HepG2 (cell line): ENCODE measurements around the gene SH3PXD2A. TPM values are rescaled to one million over a fixed set of nuclear protein-coding genes. Genes with fewer than 3 reads are reported as not detected.

ENCODE experiments used
- ATAC-seq: fragments of 200-7000 bp; cut with Tn5 transposase; 3 replicates; pipeline ENCODE4 v1.9.1; 2020; ENCODE audit warnings: mild to moderate bottlenecking, moderate library complexity
- BruUV-seq: library from RNA; stranded (reverse); fragments of 400-500 nt; replicated peaks from 2 replicates; lab custom pipeline; 2021; lab: Mats Ljungman, UMichigan
- CTCF ChIA-PET: fragments of 300-600 bp; formaldehyde crosslinking; extraction: SDS; loops from one replicate; lab custom pipeline; 2021; ENCODE audit warnings: low total read pairs, inconsistent platforms, low intra/inter-chr PET ratio; lab: Yijun Ruan, JAX
- POLR2A ChIA-PET: fragments of 350-600 bp; sonication (Branson Sonifier 250); formaldehyde crosslinking; loops from one replicate; lab custom pipeline; 2020; ENCODE audit warnings: antibody characterized with exemption, inconsistent platforms; lab: Yijun Ruan, JAX
- DNase-seq: peaks from one replicate; pipeline ENCODE4 v3.0.0-alpha.2; 2015; ENCODE audit warnings: low spot score
- FAIRE-seq: peaks from 3 replicates; lab custom pipeline; 2011; peaks lifted over from hg19 to GRCh38; lab: Jason Lieb, UNC
- H2AFZ ChIP-seq: one replicate; pipeline ENCODE4 v1.6.1; 2011; ENCODE audit warnings: low read length, inconsistent platforms
- H3K27ac ChIP-seq: fragments of 300-600 bp; 3 replicates; pipeline ENCODE4 v1.8.0; 2011; ENCODE audit warnings: mixed run types, mild to moderate bottlenecking, mixed read lengths, low read length, inconsistent platforms; ENCODE audit not compliant: insufficient read depth; ENCODE audit errors: extremely low read length
- H3K27me3 ChIP-seq, 2 experiments: fragments of 200-600 bp in 1 of 2; 2 replicates in 1 of 2; 3 replicates in 1 of 2; pipeline versions ENCODE4 v1.6.0 to v1.8.0; 2011; ENCODE audit warnings: low read length in 2 of 2, mild to moderate bottlenecking in 2 of 2, moderate library complexity in 2 of 2, inconsistent platforms in 1 of 2; ENCODE audit not compliant: insufficient read depth in 2 of 2, control insufficient read depth in 1 of 2
- H3K36me3 ChIP-seq, 2 experiments: fragments of 200-600 bp in 1 of 2; replicated peaks in 1 of 2; 2 replicates in 1 of 2; 3 replicates in 1 of 2; pipeline versions ENCODE4 v1.5.1 to v1.8.0; 2011; ENCODE audit warnings: low read length in 2 of 2, inconsistent platforms in 1 of 2; ENCODE audit not compliant: insufficient read depth in 2 of 2, control insufficient read depth in 1 of 2
- H3K4me1 ChIP-seq: 2 replicates; pipeline ENCODE4 v1.5.1; 2012; ENCODE audit warnings: low read length, inconsistent platforms; ENCODE audit not compliant: insufficient read depth
- H3K4me2 ChIP-seq: 2 replicates; pipeline ENCODE4 v1.6.0; 2011; ENCODE audit warnings: low read depth, low read length, inconsistent platforms
- H3K4me3 ChIP-seq, 3 experiments: fragments of 200-600 bp in 1 of 3; sonication (generic), shearing (Covaris generic) in 1 of 3; replicated peaks in 1 of 3; 2 replicates each; pipeline ENCODE4 v1.5.1; 2011 to 2016; ENCODE audit warnings: low read length in 3 of 3, inconsistent platforms in 2 of 3, low read depth in 2 of 3, mild to moderate bottlenecking in 2 of 3, control low read depth in 1 of 3, mixed read lengths in 1 of 3; ENCODE audit not compliant: insufficient read depth in 1 of 3
- H3K79me2 ChIP-seq: one replicate; pipeline ENCODE4 v1.6.1; 2011; ENCODE audit warnings: low read length, inconsistent platforms; ENCODE audit not compliant: insufficient read depth
- H3K9ac ChIP-seq: 2 replicates; pipeline ENCODE4 v1.6.0; 2011; ENCODE audit warnings: mild to moderate bottlenecking, low read depth, low read length, inconsistent platforms; ENCODE audit not compliant: insufficient read depth
- H3K9me3 ChIP-seq: 2 replicates; pipeline ENCODE4 v1.5.1; 2012; ENCODE audit warnings: mild to moderate bottlenecking, low read length
- H4K20me1 ChIP-seq: 2 replicates; pipeline ENCODE4 v1.6.0; 2011; ENCODE audit warnings: inconsistent platforms, mild to moderate bottlenecking, low read length, moderate library complexity; ENCODE audit not compliant: insufficient read depth
- IKZF4 ChIP-seq: sonication (generic); formaldehyde crosslinking; IDR thresholded peaks from 2 replicates; pipeline ENCODE4 v1.5.1; 2020; ENCODE audit warnings: borderline replicate concordance, mild to moderate bottlenecking, low read depth, missing genetic modification reagents; ENCODE audit errors: not compliant biosample characterization
- KAT2B ChIP-seq: fragments of 150-350 bp; IDR thresholded peaks from 2 replicates; pipeline ENCODE4 v1.6.1; 2014; ENCODE audit warnings: low read depth, low read length, borderline replicate concordance
- MAZ ChIP-seq, 2 experiments: sonication (generic) in 1 of 2; formaldehyde crosslinking in 1 of 2; IDR thresholded peaks; 2 replicates each; pipeline versions ENCODE4 v1.5.0 to v1.6.1; 2012 to 2020; ENCODE audit warnings: low read depth in 2 of 2, mild to moderate bottlenecking in 2 of 2, borderline replicate concordance in 1 of 2, improper control_type of control experiment in 1 of 2, low read length in 1 of 2, missing genetic modification reagents in 1 of 2, moderate library complexity in 1 of 2
- NFE2L2 ChIP-seq: fragments of 150-350 bp; IDR thresholded peaks from 2 replicates; pipeline ENCODE4 v1.6.1; 2014; ENCODE audit warnings: low read length
- NR1H2 ChIP-seq: sonication (generic); formaldehyde crosslinking; IDR thresholded peaks from 2 replicates; pipeline ENCODE4 v1.8.1; 2022; ENCODE audit warnings: low read depth, missing genetic modification reagents, borderline replicate concordance
- PRPF4 ChIP-seq: fragments of 200-400 bp; formaldehyde crosslinking; IDR thresholded peaks from 2 replicates; pipeline ENCODE4 v1.6.1; 2016; ENCODE audit warnings: low read length, low read depth; ENCODE audit not compliant: poor library complexity, severe bottlenecking
- SCMH1 ChIP-seq: sonication (generic); formaldehyde crosslinking; IDR thresholded peaks from 2 replicates; pipeline ENCODE4 v1.9.0; 2021; ENCODE audit warnings: missing genetic modification reagents, mild to moderate bottlenecking, borderline replicate concordance
- TRIM24 ChIP-seq: sonication (generic); formaldehyde crosslinking; IDR thresholded peaks from 2 replicates; pipeline ENCODE4 v1.8.0; 2022; ENCODE audit warnings: mild to moderate bottlenecking, missing genetic modification reagents
- ZFP36L2 ChIP-seq: sonication (generic); formaldehyde crosslinking; IDR thresholded peaks from 2 replicates; pipeline ENCODE4 v1.4.0; 2020; ENCODE audit warnings: missing genetic modification reagents
- ZFP41 ChIP-seq: sonication (generic); formaldehyde crosslinking; IDR thresholded peaks from 2 replicates; pipeline ENCODE4 v1.4.0; 2020; ENCODE audit warnings: mild to moderate bottlenecking, missing genetic modification reagents, borderline replicate concordance
- ZNF225 ChIP-seq: sonication (generic); formaldehyde crosslinking; IDR thresholded peaks from 2 replicates; pipeline ENCODE4 v1.4.0; 2020; ENCODE audit warnings: mild to moderate bottlenecking, missing genetic modification reagents
- ZNF557 ChIP-seq: sonication (generic); formaldehyde crosslinking; IDR thresholded peaks from 2 replicates; pipeline ENCODE4 v1.4.0; 2020; ENCODE audit warnings: missing genetic modification reagents
- WGBS: methylation state at CpG from one replicate; pipeline ENCODE4 v1.1.6; 2017; ENCODE audit warnings: low lambda C conversion rate; 5-methylcytosine and 5-hydroxymethylcytosine counted together
- in situ Hi-C: cut with HindIII; loops from 2 replicates; pipeline ENCODE4 v1.10.0; 2017; ENCODE audit warnings: low pct_unique_long_range_greater_than_20kb; ENCODE audit not compliant: extremely low pct_ligation_motif_present
- intact Hi-C: fragments of 100-400 bp; cut with micrococcal nuclease; formaldehyde crosslinking; loops from one replicate; pipeline ENCODE4 v1.10.0; 2022; ENCODE audit not compliant: unreplicated experiment
- polyA plus RNA-seq, 8 experiments: library from polyadenylated mRNA; depleted of rRNA in 3 of 8; stranded (reverse) in 7 of 8; unstranded in 1 of 8; fragments of >200 nt; fragmentation: Illumina TruSeq in 4 of 8; extraction: Trizol in 4 of 8; gene quantifications; 2 replicates each; pipeline versions ENCODE4 v1.2.1 to v1.2.3, GENCODE V29; 2011 to 2016; ENCODE audit warnings: low read depth in 4 of 8, missing spikeins in 1 of 8, mixed read lengths in 1 of 8; ENCODE audit not compliant: insufficient read depth in 1 of 8
- total RNA-seq, 5 experiments: library from RNA; depleted of rRNA; stranded (reverse); fragments of >200 nt; fragmentation: Illumina TruSeq; extraction: Trizol; gene quantifications; 2 replicates each; pipeline ENCODE4 v1.2.3, GENCODE V29; 2016; ENCODE audit warnings: low read depth in 1 of 5
- TF ChIP-seq, protein P1 (sequence below): sonication (generic); formaldehyde crosslinking; IDR thresholded peaks from 2 replicates; pipeline ENCODE4 v1.8.0; 2022; ENCODE audit warnings: missing genetic modification reagents, mild to moderate bottlenecking, borderline replicate concordance

SH3PXD2A gene
- total and polyA plus RNA-seq, 2 of the 13 experiments (the other 11 are each of a cell fraction or from before 2014, with no cell fraction given): 11.1 to 11.3 TPM

DNA sequence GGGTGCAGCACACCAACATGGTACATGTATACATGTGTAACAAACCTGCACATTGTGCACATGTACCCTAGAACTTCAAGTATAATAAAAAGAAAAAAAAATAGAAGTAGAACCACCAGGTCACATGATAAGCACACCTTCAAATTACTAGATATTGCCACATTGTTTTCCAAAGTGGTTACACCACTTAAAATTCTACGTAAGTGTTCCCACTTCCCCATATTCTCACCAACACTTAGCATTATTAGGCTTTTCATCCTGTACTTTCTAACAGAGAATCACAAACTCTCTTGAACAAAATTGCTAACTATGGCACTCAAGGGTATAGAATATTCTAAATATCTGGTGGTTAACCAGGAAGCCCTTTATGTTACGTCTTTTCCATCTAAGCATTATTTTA lies 22.6 kb downstream of the SH3PXD2A start:
- H3K4me2 ChIP-seq: no peak overlapping the region
- in situ Hi-C loops: no loop called here
- H3K4me3 ChIP-seq: no peak overlapping the region
- 98% methylated on average over 2 of the region's 2 CpGs for WGBS
- no peaks in the 10 kb centered on the region for H3K9me3 ChIP-seq
- BruUV-seq: no TSS peak
- H4K20me1 ChIP-seq: peaks cover 27% of the 10 kb centered on the region
- DNase-seq (no peak), ATAC-seq (no peak), FAIRE-seq (no peak)
- no peak overlapping the region for H2AFZ ChIP-seq
- ChIA-PET POLR2A (interaction anchor here (0.9 to 3.5 kb wide), 4 partner anchors 14 to 39 kb away, joined by 3 to 30 read pairs (median 16); partner anchors contain the start of gene SH3PXD2A), CTCF (no interaction called here)
- peaks cover 97% of the 10 kb centered on the region for H3K79me2 ChIP-seq
- H3K4me1 ChIP-seq: peaks cover 94% of the 10 kb centered on the region
- intact Hi-C loops: no loop called here
- no peaks in the 10 kb centered on the region for H3K27me3 ChIP-seq
- TF ChIP-seq, protein P1, sequence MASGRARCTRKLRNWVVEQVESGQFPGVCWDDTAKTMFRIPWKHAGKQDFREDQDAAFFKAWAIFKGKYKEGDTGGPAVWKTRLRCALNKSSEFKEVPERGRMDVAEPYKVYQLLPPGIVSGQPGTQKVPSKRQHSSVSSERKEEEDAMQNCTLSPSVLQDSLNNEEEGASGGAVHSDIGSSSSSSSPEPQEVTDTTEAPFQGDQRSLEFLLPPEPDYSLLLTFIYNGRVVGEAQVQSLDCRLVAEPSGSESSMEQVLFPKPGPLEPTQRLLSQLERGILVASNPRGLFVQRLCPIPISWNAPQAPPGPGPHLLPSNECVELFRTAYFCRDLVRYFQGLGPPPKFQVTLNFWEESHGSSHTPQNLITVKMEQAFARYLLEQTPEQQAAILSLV (CRISPR knock-in tag): no peak
- TF ChIP-seq NR1H2 (CRISPR knock-in tag): no peak
- TF ChIP-seq IKZF4 (CRISPR knock-in tag): no peak
- no peak for TF ChIP-seq ZNF557
- TF ChIP-seq PRPF4: no peak
- TF ChIP-seq NFE2L2: no peak
- TF ChIP-seq MAZ (IDR thresholded peaks at IDR 0.05; ENCODE audit: borderline replicate concordance, low read depth, low read length): no peak
- TF ChIP-seq MAZ (CRISPR knock-in tag; IDR thresholded peaks at IDR 0.05; ENCODE audit: low read depth): no peak
- TF ChIP-seq TRIM24 (CRISPR knock-in tag): no peak
- TF ChIP-seq SCMH1 (CRISPR knock-in tag): no peak
- no peak for TF ChIP-seq KAT2B
- no peak for TF ChIP-seq ZNF225 (CRISPR knock-in tag)
- no peak for TF ChIP-seq ZFP41 (CRISPR knock-in tag)
- TF ChIP-seq ZFP36L2 (CRISPR knock-in tag): no peak
- no peak overlapping the region for H3K9ac ChIP-seq
- H3K27ac ChIP-seq: no peak overlapping the region
- peaks cover 0 to 3% of the 10 kb centered on the region in 2 experiments; a peak in 1 of 5 replicates for H3K36me3 ChIP-seq
